ENCODE data around the gene ROM1.
A peak's percentile ranks its signal among the peaks of the same experiment; 100 is the strongest.
"Not testable (repeated sequence)": the region's sequence is repeated elsewhere in the genome, so short reads cannot be mapped to it uniquely, and the experiment has no call there.

Gene ROM1

DNA sequence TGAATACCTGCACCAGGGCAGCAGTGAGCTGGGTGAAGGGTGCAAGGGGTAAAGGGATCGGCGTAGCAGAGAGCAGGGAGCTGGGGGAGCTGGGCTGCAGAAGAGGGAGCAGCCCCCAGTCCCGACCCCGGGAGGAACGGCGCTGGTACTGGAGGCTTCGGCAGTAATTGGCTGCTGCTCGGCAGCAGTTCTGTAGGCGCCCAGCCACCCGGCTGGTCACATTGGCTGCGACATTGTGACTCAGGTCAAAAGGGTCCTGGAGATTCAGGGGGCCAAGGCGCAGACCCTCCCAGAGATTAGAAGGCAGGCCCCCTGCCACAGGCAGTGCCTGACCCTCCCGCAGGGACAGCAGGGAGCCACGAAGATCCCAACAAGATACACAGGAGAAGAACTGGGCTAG, 37.2 kb upstream of the ROM1 start:
- H3K27me3 ChIP-seq, result no peaks in the 10 kb centered on the region
- H3K36me3 ChIP-seq, result peaks cover 36% of the 10 kb centered on the region
- peaks cover 37% of the 10 kb centered on the region in 2 experiments for H3K4me1 ChIP-seq (ENCODE audit: control insufficient read depth in 1 of 2, insufficient read depth in 1 of 2, low read depth in 1 of 2, low read length in 1 of 2)
- no peaks in the 10 kb centered on the region for H3K9me3 ChIP-seq
- H3K4me3 ChIP-seq (ENCODE audit: low read depth in 1 of 2, low read length in 1 of 2), result no peak overlapping the region
- TF ChIP-seq, protein P1, sequence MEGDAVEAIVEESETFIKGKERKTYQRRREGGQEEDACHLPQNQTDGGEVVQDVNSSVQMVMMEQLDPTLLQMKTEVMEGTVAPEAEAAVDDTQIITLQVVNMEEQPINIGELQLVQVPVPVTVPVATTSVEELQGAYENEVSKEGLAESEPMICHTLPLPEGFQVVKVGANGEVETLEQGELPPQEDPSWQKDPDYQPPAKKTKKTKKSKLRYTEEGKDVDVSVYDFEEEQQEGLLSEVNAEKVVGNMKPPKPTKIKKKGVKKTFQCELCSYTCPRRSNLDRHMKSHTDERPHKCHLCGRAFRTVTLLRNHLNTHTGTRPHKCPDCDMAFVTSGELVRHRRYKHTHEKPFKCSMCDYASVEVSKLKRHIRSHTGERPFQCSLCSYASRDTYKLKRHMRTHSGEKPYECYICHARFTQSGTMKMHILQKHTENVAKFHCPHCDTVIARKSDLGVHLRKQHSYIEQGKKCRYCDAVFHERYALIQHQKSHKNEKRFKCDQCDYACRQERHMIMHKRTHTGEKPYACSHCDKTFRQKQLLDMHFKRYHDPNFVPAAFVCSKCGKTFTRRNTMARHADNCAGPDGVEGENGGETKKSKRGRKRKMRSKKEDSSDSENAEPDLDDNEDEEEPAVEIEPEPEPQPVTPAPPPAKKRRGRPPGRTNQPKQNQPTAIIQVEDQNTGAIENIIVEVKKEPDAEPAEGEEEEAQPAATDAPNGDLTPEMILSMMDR (IDR thresholded peaks at IDR 0.05), result no peak
- H3K27ac ChIP-seq, result no peak overlapping the region

DNA sequence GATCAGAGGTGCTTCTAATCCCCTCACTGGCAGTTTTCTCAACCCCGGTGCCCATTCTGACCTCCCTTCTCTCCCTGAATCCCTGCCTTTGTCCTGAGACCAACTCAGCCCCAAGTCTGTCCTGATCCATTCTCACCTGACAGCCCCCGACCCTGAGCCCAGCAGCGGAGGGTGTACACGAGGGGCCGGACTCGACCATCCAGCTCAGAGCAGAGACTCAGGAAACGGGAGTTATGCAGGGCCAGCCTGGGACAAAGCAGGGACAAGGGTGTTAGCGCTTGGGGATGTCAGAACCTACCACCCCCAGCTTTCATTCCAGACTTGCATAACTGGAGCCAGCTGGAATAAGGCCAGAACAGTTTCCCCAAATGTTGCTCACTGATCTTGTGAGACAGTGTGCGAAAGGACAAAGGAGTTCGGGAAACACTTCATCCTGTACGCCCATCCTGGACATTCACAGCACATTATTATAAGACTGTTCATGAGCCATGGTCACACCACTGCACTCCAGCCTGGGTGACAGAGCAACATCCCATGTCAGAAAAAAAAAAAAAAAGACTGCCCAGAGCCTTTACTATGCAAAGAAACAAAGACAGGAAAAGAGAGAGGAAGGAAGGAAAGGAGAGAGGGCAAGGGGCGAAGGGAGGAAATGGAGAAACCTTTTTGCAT, 35.9 kb upstream of the ROM1 start:
- Histone ChIP-seq H3K27me3 (no peaks in the 10 kb centered on the region), H3K36me3 (peaks cover 31% of the 10 kb centered on the region), H3K9me3 (no peaks in the 10 kb centered on the region), H3K4me1 (ENCODE audit: control insufficient read depth in 1 of 2, insufficient read depth in 1 of 2, low read depth in 1 of 2, low read length in 1 of 2) (peaks cover 37% of the 10 kb centered on the region in 2 experiments), H3K27ac (peak overlapping the region; percentile 50), H3K4me3 (ENCODE audit: low read depth in 1 of 2, low read length in 1 of 2) (no peak overlapping the region)
- TF ChIP-seq, protein P1 (IDR thresholded peaks at IDR 0.05), result no peak

DNA sequence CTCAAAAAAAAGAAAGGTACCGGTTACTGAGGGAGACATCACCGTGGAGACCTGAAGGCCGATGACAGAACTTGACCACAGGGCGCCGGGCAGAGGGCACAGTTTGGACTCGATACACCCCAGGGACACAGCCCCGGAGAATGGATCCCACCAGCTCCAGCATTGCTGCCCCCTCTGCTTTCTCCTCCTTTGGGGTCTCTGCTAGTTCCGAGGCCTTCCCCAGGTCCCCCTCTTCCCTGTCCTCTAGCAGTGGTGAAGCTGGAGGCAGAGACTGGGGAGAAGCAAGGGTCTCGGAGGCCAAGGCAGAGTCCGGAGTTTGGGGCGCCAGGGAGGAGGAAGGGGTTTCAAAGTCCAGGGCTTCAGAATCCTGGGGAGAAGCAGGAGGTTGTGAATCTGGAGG, 34.5 kb upstream of the ROM1 start:
- Histone ChIP-seq H3K27me3 (no peaks in the 10 kb centered on the region), H3K36me3 (peaks cover 30% of the 10 kb centered on the region), H3K4me1 (ENCODE audit: control insufficient read depth in 1 of 2, insufficient read depth in 1 of 2, low read depth in 1 of 2, low read length in 1 of 2) (peaks cover 24 to 26% of the 10 kb centered on the region in 2 experiments), H3K4me3 (ENCODE audit: low read depth in 1 of 2, low read length in 1 of 2) (no peak overlapping the region), H3K27ac (no peak overlapping the region), H3K9me3 (no peaks in the 10 kb centered on the region)
- TF ChIP-seq, protein P1 (IDR thresholded peaks at IDR 0.05), result no peak

DNA sequence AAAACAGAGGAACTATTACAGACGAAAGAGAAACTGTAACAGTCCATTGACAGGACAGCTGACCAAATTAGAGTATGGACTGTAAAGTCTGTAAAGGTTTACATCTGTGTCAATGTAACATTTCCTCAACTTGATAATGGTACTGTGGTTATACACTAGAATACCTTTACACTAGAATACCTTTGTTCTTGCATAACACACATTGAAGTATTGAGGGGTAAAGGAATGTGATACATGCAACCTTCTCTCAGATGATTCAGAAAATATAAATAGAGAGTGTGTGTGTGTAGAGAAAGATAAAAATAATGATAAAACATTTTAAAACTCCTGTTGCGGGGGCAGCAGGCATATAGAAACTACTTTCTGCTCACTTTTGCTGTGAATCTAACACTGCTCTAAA, 33.8 kb upstream of the ROM1 start:
- no peaks in the 10 kb centered on the region for H3K27me3 ChIP-seq
- H3K36me3 ChIP-seq, result peaks cover 30% of the 10 kb centered on the region
- H3K9me3 ChIP-seq, result no peaks in the 10 kb centered on the region
- H3K27ac ChIP-seq, result no peak overlapping the region
- TF ChIP-seq, protein P1 (IDR thresholded peaks at IDR 0.05), result no peak
- no peak overlapping the region for H3K4me3 ChIP-seq (ENCODE audit: low read depth in 1 of 2, low read length in 1 of 2)
- peaks cover 22 to 25% of the 10 kb centered on the region in 2 experiments for H3K4me1 ChIP-seq (ENCODE audit: control insufficient read depth in 1 of 2, insufficient read depth in 1 of 2, low read depth in 1 of 2, low read length in 1 of 2)

DNA sequence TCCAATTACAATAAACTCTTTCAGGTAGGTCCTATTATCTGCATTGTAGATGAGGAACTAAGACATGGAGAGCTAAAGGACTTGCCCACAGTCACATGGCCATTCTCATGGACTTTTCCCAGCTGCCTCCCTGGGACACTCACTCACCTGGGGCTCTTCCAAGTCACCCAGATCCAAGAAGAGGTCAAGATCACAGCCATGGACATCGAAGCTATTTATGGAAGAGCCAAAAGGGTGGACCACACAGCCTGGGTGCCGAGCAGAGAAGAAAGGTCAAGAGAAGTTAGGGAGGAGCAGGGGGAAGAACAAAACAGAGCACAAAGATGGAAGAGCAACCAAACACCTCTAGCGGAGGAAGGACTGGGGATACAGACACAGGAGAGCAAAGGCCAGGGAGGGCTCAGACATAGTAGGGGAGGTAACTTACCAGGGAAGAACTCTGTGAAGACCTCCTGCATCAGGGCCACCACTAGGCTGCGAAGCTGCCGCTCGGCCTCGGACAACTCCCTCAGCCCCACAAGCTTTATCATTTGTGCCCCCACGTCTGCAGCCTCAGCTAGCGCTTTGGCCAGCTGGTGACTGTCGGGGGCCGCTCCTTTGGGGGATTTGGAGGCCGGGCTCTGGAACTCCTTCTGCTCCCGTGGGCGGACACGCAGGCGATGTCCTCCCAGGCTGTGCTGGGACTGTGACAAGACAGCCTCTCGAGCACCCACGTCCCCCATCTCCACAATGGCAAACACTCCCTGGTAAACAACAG, 31.9 kb upstream of the ROM1 start:
- Histone ChIP-seq H3K27me3 (no peaks in the 10 kb centered on the region), H3K4me1 (ENCODE audit: control insufficient read depth in 1 of 2, insufficient read depth in 1 of 2, low read depth in 1 of 2, low read length in 1 of 2) (peaks cover 13% of the 10 kb centered on the region in 2 experiments), H3K4me3 (ENCODE audit: low read depth in 1 of 2, low read length in 1 of 2) (no peak overlapping the region), H3K27ac (no peak overlapping the region), H3K9me3 (no peaks in the 10 kb centered on the region), H3K36me3 (peaks cover 41% of the 10 kb centered on the region)
- TF ChIP-seq, protein P1 (IDR thresholded peaks at IDR 0.05), result no peak

DNA sequence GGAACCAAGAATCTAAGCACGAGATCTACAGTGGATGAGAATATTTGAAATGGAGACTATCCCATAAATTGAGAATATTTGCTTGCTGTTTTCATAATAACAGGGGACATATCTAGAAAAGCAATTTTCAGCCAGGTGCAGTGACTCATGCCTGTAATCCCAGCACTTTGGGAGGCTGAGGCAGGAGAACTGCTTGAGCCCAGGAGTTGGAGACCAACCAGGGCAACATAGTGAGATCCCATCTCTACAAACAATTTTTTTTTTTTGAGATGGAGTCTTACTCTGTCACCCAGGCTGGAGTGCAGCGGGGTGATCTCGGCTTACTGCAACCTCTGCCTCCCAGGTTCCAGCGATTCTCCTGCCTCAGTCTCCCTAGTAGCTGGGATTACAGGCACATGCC, 31.3 kb upstream of the ROM1 start:
- H3K9me3 ChIP-seq; H3K27me3 ChIP-seq; H3K27ac ChIP-seq; H3K4me3 ChIP-seq (ENCODE audit: low read depth in 1 of 2, low read length in 1 of 2); H3K4me1 ChIP-seq (ENCODE audit: control insufficient read depth in 1 of 2, insufficient read depth in 1 of 2, low read depth in 1 of 2, low read length in 1 of 2): not testable (repeated sequence)
- H3K36me3 ChIP-seq, result peaks cover 39% of the 10 kb centered on the region

DNA sequence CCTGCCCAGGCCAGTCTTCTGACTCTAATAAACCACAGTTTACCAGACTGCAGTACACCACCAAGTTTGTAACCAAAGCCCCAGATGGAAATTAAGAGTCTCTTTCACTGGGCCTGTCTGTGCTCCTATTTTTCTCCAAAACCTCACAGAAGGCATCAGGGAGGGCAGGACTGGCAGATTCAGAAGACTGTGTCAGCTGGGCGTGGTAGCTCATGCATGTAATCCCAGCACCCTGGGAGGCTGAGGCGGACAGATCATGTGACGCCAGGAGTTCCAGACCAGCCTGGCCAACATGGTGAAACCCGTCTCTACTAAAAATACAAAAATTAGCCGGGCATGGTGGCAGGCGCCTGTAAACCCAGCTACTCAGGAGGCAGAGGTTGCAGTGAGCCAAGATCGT, 27.7 kb upstream of the ROM1 start:
- H3K4me1 ChIP-seq (ENCODE audit: control insufficient read depth in 1 of 2, insufficient read depth in 1 of 2, low read depth in 1 of 2, low read length in 1 of 2); H3K4me3 ChIP-seq (ENCODE audit: low read depth in 1 of 2, low read length in 1 of 2); H3K9me3 ChIP-seq; H3K27me3 ChIP-seq; H3K27ac ChIP-seq: not testable (repeated sequence)
- H3K36me3 ChIP-seq, result peaks cover 32% of the 10 kb centered on the region
